MM.1S (cell line): ENCODE measurements around the gene CES4A.

Experiments
- CTCF ChIP-seq: fragments of 300-600 bp; sonication (generic); IDR thresholded peaks from 2 replicates; pipeline ENCODE4 v1.5.1; 2016; ENCODE audit warnings: antibody characterized with exemption, low read length, mixed read lengths
- EZH2 ChIP-seq: fragments of 300-600 bp; sonication (generic); optimal IDR thresholded peaks from 2 replicates; pipeline ENCODE3; 2017; ENCODE audit warnings: low read depth, mild to moderate bottlenecking, antibody characterized with exemption, low read length, mixed read lengths
- EZH2phosphoT487 ChIP-seq: fragments of 300-600 bp; sonication (generic); IDR thresholded peaks from 2 replicates; pipeline ENCODE4 v1.6.1; 2018; ENCODE audit warnings: antibody characterized with exemption, low read length

GRCh38 chr16:66970775-66971720 is 17.3 kb upstream of the CES4A start:
- TF ChIP-seq EZH2 = no peak
- TF ChIP-seq CTCF = no peak
- TF ChIP-seq EZH2phosphoT487 = no peak
